ENCODE measurements around the gene SPEN. TPM values are rescaled to one million over a fixed set of nuclear protein-coding genes. Genes with fewer than 3 reads are reported as not detected.

The SPEN gene
- total and polyA plus RNA-seq, 9 of the 15 experiments (the other 6 are each of a cell fraction or from before 2014, with no cell fraction given): 5.7 to 87.5 (median 27.2) TPM

- no peak for TF ChIP-seq DLX4 (CRISPR knock-in tag; IDR thresholded peaks at IDR 0.05)
- TF ChIP-seq POU5F1 (IDR thresholded peaks at IDR 0.05; ENCODE audit: borderline replicate concordance, low read depth, low read length, partially characterized antibody): no peak
- no peak for TF ChIP-seq ZNF449 (CRISPR knock-in tag; IDR thresholded peaks at IDR 0.05)
- TF ChIP-seq NCOA2 (IDR thresholded peaks at IDR 0.05; ENCODE audit: partially characterized antibody in 2 of 2): no peak
- no peak for TF ChIP-seq ZBTB5 (IDR thresholded peaks at IDR 0.05)
- no peak for TF ChIP-seq ZNF695 (CRISPR knock-in tag; IDR thresholded peaks at IDR 0.05)
- TF ChIP-seq MIER1 (IDR thresholded peaks at IDR 0.05; ENCODE audit: low read depth): no peak
- TF ChIP-seq MLX (CRISPR knock-in tag; conservative IDR thresholded peaks at IDR 0.05): no peak
- no peak for TF ChIP-seq MCM7 (IDR thresholded peaks at IDR 0.05)
- no peak for TF ChIP-seq USF1 (CRISPR knock-in tag; IDR thresholded peaks at IDR 0.05)
- TF ChIP-seq GTF2A2 (tag; IDR thresholded peaks at IDR 0.05): no peak
- no peak for TF ChIP-seq ZNF324 (CRISPR knock-in tag; IDR thresholded peaks at IDR 0.05)
- no peak for TF ChIP-seq ATF6 (CRISPR knock-in tag; IDR thresholded peaks at IDR 0.05)
- TF ChIP-seq KHSRP (IDR thresholded peaks at IDR 0.05): no peak
- peak in 1 of 2 experiments; percentile 81 for TF ChIP-seq E2F6 (IDR thresholded peaks at IDR 0.05; ENCODE audit: borderline replicate concordance in 1 of 2, extremely low read depth in 1 of 2, insufficient read depth in 1 of 2, insufficient read length in 1 of 2, low read depth in 1 of 2, low read length in 1 of 2, poor library complexity in 1 of 2, severe bottlenecking in 1 of 2)
- no peak; a peak in 1 of 4 replicates for TF ChIP-seq TEAD1 (CRISPR knock-in tag; IDR thresholded peaks at IDR 0.05)
- no peak for TF ChIP-seq LCOR (CRISPR knock-in tag; IDR thresholded peaks at IDR 0.05)
- TF ChIP-seq ZNF668 (CRISPR knock-in tag; IDR thresholded peaks at IDR 0.05): no peak
Measured at GRCh38 chr1:15848143-15848928, 829 bp downstream of the SPEN start (continued).

All from K562 (cell line).